ENCODE data around the gene SLC3A2. TPM values are rescaled to one million over a fixed set of nuclear protein-coding genes. Genes with fewer than 3 reads are reported as not detected.
"Not testable (repeated sequence)": the region's sequence is repeated elsewhere in the genome, so short reads cannot be mapped to it uniquely, and the experiment has no call there.

SLC3A2 gene
- total RNA-seq: 141 and 195 TPM in 2 replicates
- polyA plus RNA-seq (2012): 488 TPM

DNA sequence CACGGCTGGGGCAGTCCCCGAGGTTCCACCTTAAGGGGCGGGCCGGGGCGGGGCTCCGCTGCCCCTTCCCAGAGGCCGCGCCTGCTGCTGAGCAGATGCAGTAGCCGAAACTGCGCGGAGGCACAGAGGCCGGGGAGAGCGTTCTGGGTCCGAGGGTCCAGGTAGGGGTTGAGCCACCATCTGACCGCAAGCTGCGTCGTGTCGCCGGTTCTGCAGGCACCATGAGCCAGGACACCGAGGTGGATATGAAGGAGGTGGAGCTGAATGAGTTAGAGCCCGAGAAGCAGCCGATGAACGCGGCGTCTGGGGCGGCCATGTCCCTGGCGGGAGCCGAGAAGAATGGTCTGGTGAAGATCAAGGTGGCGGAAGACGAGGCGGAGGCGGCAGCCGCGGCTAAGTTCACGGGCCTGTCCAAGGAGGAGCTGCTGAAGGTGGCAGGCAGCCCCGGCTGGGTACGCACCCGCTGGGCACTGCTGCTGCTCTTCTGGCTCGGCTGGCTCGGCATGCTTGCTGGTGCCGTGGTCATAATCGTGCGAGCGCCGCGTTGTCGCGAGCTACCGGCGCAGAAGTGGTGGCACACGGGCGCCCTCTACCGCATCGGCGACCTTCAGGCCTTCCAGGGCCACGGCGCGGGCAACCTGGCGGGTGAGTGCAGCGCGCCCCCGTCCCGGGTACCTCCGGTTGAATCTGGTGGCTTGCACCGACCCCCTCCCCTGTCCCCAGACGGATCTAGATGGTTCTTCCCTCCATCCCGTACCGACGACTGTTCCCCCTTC lies at the start of gene SLC3A2:
SLC3A2 (plus strand) TSS at position 94 of the 776 bp plus-strand sequence; CDS start at position 222, 128 bp downstream.
- peak; percentile 87 for DNase-seq (ENCODE audit: low read depth)

DNA sequence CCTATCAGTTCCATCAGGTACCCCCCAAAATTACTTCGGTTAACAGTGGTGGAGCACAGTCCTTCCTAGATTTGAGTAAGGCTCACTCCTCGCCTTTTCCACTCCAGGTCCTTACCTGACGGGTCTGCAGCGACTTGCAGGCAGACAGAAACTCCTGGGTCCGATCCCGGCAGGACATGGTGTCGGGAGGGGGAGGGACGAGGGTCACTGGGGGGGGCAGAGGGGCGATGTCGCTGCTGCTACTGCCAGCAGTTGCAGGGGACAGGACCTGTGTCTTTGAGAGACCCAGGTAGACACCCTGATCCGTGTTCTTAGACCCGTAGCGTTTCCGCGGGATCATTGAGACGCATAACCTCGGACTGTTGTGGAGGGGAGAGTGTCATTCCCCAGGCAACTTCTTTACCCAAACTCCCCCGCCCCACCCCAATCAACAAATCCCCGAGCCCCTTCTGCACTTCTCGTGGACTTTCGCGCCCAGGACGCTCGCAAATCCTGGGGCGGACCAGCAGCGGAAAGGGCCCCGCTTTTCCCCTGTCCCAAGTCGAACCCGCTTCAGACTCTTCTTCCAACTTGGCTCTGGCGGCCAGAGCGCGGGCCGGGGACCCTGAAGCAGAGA lies 49.7 kb upstream of the SLC3A2 start:
- no peak for DNase-seq (ENCODE audit: low read depth)

DNA sequence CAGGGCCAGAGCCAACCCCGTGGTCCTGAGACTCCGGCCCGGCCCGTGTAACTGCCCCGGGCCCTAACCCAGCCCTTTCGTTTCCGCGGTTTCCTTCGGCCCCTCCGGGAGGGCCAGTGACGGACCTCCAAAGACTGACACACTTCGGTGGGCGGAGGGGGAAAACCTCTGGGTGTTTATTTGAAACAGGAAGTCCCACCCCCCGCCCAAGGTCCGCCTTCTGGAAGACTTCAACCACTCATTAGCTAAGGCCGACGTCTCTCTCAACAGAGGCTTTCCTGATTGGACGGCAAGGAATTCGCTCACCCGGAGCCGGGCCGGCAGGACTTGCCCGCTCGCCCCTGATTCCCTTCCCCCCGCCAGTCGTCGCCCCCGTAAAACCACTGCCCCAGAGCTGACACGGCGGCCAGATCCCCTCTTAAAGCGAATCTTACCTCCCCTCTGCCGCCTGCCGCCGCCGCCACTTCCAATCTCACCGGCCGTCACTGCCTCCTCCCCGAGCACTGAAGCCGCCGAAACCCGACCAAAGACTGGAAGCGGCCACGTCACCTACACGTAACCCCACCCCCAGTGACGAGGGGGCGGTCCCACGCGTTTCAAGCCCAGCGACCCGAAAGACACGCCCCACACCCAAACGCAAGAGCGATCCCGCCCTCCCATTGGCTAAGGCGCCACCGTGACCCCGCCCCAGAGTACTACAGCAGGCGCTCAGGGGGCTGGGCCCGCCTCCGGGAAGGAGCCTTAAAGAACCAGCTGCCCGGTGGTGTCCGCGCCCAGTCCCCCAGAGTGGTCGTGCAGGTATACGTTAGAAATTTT lies 49.0 kb upstream of the SLC3A2 start, which contains the start of gene STX5:
STX5 (minus strand) TSS at position 532 of the 816 bp plus-strand sequence. CDS start 808 bp downstream, outside the sequence.
- peak; percentile 98 for DNase-seq (ENCODE audit: low read depth)

DNA sequence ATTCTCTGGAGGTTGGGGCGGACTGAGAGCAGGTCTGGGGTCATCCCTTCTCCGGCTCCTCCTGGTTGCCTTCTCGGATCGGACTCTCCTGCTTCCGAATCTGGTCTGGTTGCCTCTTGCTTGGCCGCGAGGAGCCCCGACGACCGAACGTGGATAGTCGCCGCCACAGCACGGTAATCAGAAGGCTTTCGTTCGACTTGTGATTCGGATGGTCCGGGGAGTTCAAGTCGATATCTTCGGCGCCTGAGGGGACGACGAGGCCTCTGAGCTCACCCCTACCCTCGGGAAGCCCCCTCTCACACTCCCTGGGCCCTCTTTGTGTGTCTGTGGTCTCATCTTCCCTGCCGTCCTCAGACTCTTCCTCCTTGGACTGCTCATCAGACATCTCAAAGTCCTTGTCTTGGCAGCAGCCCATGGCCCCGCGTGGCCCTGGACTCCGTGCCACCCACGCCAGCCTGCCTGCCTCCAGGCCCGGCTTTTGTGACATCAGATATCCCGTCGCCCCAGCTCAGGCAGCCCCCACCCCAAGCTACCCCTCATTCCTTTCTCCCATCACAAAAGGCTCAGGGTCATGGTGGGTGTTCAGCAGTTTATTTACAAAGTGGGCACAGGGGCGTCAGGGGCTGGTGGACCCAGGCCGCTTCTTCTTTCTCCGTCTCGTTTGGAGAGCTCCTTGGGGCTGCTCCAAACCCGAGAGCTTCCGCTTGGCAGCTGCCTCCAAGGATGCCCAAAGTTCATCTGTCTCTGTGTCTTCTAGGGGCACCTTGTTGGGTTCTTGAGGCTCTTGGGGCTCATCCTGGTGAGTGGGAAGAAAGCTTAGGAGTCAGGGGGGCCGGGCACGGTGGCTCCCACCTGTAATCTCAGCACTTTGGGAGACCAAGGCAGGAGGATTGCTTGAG lies 48.1 kb upstream of the SLC3A2 start, which contains the start of gene TEX54:
TEX54 (minus strand) TSS at position 506 of the 899 bp plus-strand sequence.
- peak; percentile 43 for DNase-seq (ENCODE audit: low read depth)

DNA sequence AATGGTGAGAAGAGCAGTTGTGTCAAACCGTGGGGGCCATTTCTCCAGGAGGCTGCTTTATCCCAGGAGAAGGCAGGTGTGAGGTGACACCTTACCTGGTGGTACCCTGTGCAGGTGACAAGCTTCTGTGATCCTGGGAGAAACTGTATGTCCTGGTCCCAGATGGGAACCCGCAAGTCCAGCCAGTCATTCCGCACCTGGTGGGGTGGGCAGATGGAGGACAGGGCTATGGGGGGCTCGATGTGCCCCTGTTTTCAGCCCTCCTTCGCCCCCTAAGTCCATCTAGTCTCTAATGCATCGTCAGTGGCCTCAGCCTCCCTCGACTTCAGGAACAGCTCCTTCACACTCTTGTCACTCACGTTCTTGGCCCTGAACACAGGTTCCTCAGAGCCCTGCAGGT lies 45.4 kb upstream of the SLC3A2 start:
- no peak for DNase-seq (ENCODE audit: low read depth)

DNA sequence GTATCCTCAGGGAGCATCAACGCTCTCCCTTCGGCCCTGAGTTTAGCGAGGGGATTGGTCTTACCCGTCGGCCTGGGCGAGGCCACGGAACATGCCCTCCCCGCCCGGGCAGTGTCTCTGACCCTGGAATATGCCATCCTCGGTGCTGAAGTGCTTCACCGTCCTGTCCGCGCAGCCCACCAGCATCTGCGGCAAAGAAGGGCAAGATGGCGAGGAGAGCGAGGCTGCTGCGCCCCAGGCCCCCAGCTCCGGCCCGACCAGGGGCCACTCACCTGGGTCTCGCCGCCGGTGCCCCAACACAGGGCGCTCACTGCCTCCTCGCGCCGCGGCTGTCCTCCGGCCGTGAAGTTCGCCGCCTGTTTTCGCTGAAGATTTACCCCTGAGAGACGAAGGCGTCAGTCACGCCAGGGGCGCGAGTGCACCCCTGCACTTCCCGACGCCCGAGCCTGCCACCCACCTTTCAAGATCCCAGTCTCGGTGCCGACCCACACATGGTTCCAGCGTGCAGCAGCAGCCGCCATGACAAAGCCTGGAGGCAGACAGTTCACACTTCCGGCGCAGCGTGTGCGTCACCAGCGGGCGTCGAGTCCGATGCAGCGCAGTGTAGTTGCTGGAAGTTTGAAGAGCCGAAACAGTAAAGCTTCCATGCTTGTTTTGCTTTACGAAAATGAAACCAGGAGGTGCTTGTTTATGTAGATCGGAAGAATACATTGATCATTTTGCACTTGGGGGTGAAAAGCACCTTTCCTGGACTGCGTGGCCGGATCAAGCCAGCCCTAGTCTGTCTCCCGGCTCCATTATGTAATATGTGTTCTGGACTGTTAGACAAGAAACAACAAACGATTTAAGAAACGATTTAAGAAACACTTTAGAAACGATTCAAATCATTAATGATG lies 41.4 kb upstream of the SLC3A2 start, which contains the start of gene WDR74:
WDR74 (minus strand) TSS at position 541 of the 896 bp plus-strand sequence; CDS start at position 521, 20 bp downstream.
- peak; percentile 93 for DNase-seq (ENCODE audit: low read depth)

DNA sequence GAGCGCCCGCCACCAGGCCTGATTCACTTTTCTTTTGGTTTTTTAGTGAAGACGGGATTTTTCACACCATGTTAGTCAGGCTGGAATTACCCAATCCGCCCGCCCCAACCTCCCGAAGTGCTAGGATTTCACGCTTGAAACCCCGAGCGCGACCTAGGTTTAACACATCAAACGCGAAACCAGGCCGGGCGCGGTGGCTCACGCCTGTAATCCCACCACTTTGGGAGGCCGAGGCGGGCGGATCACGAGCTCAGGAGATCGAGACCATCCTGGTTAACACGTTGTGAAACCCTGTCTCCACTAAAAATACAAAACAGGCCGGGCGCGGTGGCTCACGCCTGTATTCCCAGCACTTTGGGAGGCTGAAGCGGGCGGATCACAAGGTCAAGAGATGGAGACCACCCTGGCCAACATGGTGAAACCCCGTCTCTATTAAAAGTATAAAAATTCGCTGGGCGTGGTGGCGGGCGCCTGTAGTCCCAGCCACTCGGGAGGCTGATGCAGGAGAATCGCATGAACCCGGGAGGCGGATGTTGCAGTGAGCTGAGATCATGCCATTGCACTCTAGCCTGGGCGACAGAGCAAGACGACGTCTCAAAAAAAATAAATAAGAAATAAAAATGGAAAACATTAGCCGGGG lies 39.9 kb upstream of the SLC3A2 start:
- peak; percentile 61 for DNase-seq (ENCODE audit: low read depth)

DNA sequence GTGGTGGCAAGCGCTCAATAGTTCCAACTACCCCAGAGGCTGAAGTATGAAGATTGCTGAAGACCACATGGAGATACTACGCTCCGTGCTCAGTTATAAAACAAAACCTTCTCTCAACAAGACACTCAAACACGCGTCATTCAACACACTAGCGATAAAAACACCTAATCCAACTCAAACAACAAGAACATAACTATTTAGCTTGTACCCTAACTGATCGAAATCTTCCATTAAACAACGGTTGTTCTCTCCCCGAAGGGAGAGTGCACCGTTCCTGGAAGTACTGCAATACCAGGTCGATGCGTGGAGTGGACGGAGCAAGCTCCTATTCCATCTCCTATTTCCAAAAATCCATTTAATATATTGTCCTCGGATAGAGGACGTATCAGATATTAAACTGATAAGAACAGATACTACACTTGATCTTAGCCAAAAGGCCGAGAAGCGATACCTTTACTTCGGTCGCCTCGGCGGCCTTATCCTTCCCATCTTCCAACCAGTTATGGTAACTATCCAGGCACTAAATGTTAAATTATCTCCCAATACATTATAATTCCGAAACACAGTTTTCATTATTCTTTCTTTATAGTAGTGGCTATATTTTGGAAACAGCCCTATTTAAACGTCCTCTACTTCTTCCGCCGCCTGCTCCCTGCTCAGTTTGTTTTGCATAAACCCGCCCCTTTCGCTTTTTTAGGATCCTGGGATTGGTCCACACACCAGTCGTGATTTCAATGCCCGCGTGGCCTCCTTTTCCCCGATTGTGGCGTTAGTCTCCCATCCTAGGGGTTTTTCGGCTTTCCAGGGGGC lies 39.1 kb upstream of the SLC3A2 start:
- peak; percentile 99 for DNase-seq (ENCODE audit: low read depth)

DNA sequence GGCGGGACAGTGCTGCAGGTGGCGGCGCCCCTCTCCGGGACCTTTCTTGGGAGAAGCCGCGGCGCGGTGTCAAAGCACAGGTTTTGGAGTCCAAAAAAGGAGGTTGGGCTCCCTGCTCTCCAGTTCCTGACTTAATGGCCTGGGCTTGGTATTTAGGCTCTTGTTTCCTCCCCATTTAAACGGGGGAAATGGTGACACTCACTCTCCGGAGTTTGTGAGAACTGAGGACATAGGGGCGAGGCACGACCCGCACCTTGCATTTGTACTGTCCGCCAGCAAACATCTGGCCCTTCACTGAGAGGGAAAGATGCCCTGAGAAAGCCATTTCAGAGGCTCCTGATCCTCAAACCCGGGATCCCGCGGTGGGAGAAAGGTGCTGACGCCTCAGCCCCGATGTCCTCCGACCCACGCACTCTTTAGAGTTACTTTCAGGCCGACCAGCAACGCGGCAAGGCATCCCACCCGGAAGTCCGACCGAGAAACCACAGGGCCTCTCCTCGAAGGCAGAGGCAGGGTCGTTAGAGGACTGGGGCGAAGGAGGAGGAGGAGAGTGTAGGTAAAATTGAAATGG lies 38.4 kb upstream of the SLC3A2 start:
- no peak for DNase-seq (ENCODE audit: low read depth)

DNA sequence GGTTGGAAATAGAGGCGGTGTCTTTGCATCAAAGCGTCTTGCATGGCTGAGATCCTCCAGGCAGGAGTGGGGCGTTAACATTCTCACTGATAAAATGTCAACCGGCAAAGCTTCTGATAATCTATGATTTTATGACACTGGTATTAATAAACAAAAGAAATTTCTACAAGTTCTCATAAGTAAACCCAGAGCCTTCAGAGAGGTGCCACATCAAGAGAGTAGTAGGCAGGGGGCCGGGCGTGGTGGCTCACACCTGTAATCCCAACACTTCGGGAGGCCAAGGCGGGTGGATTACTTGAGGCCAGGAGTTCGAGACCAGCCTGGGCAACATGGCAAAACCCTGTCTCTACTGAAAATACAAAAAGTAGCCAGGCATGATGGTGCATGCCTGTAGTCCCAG lies 37.8 kb upstream of the SLC3A2 start:
- DNase-seq (ENCODE audit: low read depth): not testable (repeated sequence)

DNA sequence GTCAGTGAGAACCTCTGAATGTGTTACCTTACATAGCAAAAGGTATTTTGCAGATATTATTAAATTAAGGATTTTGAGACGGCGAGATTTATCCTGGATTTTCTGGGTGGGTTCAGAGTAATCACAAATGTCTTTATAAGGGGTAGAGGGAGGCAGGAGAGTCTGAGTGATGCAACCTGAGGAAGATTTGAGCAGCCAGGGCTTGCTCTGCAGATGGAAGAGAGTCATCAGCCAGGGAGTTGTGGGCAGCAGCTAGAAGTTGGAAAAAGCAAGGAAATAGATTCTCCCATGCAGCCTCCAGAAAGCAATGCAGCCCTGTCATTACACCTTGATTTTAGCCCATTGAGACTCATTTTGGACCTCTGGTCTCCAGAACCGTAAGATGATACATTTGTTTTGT lies 37.2 kb upstream of the SLC3A2 start:
- DNase-seq (ENCODE audit: low read depth): no peak

DNA sequence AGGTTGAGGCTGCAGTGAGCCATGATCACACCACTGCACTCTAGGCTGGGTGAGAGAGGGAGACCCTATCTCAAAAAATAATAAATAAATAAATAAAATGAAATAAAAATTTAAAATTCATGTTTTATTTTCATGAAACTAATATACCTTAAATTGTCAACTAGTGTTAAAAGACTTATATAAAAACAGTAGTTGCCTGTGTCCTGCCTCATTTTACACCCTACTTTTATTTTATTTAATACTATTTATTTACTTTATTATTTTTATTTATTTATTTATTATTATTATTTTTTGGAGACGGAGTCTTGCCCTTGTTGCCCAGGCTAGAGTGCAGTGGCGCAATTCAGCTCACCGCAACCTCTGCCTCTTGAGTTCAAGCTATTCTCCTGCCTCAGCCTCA lies 36.5 kb upstream of the SLC3A2 start:
- no peak for DNase-seq (ENCODE audit: low read depth)

DNA sequence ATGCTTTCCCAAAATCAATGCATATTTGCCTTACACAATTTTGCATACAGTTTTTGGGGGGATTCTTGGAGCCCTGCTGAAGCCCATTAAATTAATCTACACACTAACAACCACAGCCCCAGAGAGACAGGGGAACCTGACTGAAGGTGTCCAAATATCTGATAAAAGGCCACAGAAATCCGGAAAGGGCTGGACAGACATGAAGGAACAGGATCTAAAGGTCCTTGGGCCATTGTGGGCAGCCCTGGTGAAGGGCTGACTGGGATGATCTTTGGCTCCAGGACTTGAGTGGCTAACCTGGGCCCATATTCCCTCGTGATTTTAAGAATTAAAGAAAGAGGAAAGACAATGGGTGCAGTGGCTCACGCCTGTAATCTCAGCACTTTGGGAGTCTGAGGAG lies 34.5 kb upstream of the SLC3A2 start:
- no peak for DNase-seq (ENCODE audit: low read depth)

DNA sequence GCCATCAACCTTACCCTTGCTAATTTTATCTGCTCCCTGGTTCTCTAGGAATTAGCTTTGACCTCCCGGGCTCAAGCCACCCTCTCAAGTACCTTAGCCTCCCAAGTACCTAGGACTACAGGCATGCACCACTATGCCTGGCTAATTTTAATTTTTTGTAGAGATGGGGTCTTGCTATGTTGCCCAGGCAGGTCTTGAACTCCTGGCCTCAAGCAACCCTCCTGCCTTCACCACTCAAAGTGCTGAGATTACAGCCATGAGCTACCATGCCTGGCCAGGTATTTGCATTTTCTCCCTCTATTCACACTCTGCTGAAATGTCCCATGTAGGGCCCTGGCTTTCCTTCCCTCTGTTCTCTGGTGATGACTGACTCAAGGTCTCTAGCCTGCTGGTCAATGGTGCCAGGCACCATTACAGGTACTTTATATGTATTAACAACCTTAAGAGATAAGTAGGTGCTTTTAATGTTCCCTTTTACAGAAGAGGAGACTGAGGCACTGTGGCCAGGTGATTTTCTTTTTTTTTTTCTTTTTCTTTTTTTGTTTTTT lies 32.9 kb upstream of the SLC3A2 start:
- no peak for DNase-seq (ENCODE audit: low read depth)

DNA sequence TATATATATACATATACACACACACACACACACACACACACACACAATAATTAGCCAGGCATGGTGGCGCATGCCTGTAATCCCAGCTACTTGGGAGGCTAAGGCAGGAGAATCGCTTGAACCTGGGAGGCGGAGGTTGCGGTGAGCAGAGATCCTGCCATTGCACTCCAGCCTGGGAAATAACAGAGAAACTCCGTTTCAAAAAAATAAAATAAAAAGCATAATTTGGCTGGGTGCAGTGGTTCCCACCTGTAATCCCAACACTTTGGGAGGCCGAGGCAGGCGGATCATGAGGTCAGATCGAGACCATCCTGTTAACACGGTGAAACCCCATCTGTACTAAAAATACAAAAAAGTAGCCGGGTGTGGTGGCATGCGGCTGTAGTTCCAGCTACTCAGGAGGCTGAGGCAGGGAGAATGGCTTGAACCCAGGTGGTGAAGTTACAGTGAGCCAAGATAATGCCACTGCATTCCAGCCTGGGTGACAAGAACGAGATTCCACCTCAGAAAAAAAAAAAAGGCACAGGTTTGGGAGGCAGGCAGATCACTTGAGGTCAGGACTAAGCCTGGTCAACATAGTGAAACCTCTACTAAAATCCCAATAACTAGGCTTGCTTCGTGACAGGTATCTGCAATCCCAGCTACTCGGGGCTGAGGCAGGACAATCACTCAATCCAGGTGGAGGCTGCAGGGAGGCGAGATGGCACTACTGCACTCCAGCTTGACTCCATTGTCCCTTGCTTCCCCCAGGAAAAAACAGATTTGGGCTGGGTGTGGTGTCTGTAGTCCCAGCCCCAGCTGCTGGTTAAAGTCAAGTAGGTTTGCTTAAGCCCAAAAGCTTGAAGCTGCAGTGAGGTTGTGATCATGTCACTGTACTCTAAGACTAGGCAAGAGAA lies 29.5 kb upstream of the SLC3A2 start:
- DNase-seq (ENCODE audit: low read depth): no peak

DNA sequence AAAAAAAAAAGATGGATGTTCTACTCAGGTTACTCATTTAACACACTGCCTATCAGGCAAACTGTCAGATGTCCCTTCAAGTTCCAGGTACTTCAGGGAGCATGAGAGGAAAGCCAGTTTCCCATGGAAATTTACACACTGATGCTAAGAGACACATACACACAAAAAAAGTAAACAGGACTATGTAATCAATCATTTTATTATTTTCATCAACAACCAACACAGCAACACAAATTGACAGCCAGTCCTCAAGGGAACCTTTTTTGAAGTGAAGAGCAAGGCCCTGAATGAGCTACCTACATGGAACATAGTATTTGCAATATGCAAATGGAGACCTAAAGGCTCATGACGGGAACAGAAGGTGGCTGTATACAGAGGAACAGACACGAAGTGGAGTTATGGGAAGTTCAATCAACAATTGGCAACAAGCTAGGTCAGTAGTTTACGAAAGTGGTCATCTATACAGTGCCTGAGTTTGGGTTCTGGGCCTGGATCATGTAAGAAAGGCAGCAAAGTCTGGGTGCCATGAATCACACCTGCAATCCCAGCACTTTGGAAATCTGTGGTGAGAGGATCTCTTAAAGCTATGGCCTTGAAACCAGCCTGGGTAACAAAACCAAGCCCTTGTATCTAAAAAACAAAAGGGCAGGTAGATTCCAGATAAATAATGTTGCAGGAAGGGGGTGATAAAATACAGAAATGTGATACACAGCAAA lies 28.7 kb upstream of the SLC3A2 start:
- DNase-seq (ENCODE audit: low read depth): no peak
